NB4 (cell line): ENCODE measurements around the gene BARHL1.

Source experiments
- MYC ChIP-seq: IDR thresholded peaks from 2 replicates; pipeline ENCODE4 v1.6.1; 2011; ENCODE audit warnings: low read depth, low read length
- POLR2A ChIP-seq: IDR thresholded peaks from 2 replicates; pipeline ENCODE4 v1.6.1; 2011; ENCODE audit warnings: mild to moderate bottlenecking; ENCODE audit not compliant: insufficient read length; ENCODE audit errors: extremely low read depth
- TF ChIP-seq, protein P1 (sequence below): IDR thresholded peaks from 2 replicates; pipeline ENCODE4 v1.6.1; 2011; ENCODE audit warnings: low read depth, low read length
- TF ChIP-seq, protein P2 (sequence below): IDR thresholded peaks from one replicate; pipeline ENCODE4 v1.5.1; 2012; ENCODE audit warnings: low read depth, low read length

DNA sequence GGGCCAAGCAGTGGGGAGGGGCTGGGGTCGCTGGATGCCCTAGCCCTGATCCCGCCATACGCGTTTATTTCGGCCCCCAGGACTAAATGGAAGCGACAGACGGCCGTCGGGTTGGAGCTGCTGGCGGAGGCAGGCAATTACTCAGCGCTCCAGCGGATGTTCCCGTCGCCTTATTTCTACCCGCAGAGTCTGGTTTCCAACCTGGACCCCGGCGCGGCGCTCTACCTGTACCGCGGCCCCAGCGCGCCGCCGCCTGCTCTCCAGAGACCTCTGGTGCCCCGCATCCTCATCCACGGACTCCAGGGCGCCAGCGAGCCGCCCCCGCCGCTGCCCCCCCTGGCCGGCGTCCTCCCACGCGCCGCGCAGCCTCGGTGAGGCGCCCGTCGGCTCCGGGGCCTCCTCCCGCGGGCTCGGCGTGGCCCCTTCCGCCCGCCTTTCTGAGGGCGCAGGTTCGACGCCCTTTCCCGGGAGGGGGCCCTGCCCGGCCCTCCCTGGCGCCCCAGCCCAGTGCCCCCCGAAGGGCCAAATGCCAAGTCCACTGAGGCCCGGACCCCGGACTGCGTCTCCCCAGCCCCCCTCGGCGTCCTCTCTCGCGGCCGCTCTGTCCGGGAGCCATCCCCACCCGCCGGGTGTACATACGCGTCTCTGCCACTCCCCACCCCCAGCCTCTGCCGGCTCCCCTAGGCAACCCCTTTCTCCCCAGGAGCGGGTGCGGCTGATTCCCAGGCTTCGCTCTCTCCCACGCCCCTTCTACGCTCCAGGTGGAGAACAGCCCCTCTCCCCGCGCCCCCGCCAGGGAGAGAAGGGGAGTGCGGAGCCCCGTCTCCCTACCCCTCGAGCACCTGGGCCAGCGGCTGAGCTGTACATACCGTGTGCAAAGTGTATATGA is 7.0 kb downstream of the BARHL1 start:
- TF ChIP-seq, protein P1, sequence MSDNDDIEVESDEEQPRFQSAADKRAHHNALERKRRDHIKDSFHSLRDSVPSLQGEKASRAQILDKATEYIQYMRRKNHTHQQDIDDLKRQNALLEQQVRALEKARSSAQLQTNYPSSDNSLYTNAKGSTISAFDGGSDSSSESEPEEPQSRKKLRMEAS = no peak
- TF ChIP-seq POLR2A (no peak), MYC (no peak)
- TF ChIP-seq, protein P2, sequence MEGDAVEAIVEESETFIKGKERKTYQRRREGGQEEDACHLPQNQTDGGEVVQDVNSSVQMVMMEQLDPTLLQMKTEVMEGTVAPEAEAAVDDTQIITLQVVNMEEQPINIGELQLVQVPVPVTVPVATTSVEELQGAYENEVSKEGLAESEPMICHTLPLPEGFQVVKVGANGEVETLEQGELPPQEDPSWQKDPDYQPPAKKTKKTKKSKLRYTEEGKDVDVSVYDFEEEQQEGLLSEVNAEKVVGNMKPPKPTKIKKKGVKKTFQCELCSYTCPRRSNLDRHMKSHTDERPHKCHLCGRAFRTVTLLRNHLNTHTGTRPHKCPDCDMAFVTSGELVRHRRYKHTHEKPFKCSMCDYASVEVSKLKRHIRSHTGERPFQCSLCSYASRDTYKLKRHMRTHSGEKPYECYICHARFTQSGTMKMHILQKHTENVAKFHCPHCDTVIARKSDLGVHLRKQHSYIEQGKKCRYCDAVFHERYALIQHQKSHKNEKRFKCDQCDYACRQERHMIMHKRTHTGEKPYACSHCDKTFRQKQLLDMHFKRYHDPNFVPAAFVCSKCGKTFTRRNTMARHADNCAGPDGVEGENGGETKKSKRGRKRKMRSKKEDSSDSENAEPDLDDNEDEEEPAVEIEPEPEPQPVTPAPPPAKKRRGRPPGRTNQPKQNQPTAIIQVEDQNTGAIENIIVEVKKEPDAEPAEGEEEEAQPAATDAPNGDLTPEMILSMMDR = no peak
